PC-9 (cell line): ENCODE measurements around the gene ZNF79. TPM values are rescaled to one million over a fixed set of nuclear protein-coding genes. Genes with fewer than 3 reads are reported as not detected.
"Not testable (repeated sequence)": the region's sequence is repeated elsewhere in the genome, so short reads cannot be mapped to it uniquely, and the experiment has no call there.

Experiments used
- BruUV-seq: library from RNA; stranded (reverse); fragments of 400-500 nt; replicated peaks from 2 replicates; lab custom pipeline; 2021; lab: Mats Ljungman, UMichigan
- CTCF ChIA-PET: fragments of 300-600 bp; sonication (Branson Sonifier 250); formaldehyde crosslinking; loops from one replicate; lab custom pipeline; 2022; ENCODE audit warnings: antibody characterized with exemption; lab: Charles Lee
- POLR2A ChIA-PET: fragments of 300-600 bp; sonication (Branson Sonifier 250); formaldehyde crosslinking; loops from one replicate; lab custom pipeline; 2022; ENCODE audit warnings: antibody characterized with exemption; ENCODE audit not compliant: unreplicated experiment; lab: Charles Lee
- DNase-seq, 2 experiments: peaks; one replicate each; pipeline versions ENCODE4 v3.0.0 to v3.0.0-alpha.2; 2015 to 2022; ENCODE audit warnings: mixed read lengths in 1 of 2
- H2AFZ ChIP-seq: fragments of 200-600 bp; sonication (generic); 2 replicates; pipeline ENCODE4 v1.8.1; 2017; ENCODE audit warnings: antibody characterized with exemption
- H3F3A ChIP-seq: fragments of 200-600 bp; sonication (generic); 2 replicates; pipeline ENCODE4 v1.8.1; 2017; ENCODE audit warnings: antibody characterized with exemption, mild to moderate bottlenecking, low read depth; ENCODE audit not compliant: insufficient read depth
- H3K27ac ChIP-seq: fragments of 200-600 bp; sonication (generic); 2 replicates; pipeline ENCODE4 v1.6.1; 2016; ENCODE audit warnings: mixed run types
- H3K27me3 ChIP-seq: fragments of 200-600 bp; sonication (generic); 2 replicates; pipeline ENCODE4 v1.6.1; 2016; ENCODE audit warnings: low read depth, mixed run types; ENCODE audit not compliant: insufficient read depth
- H3K36me3 ChIP-seq: fragments of 200-600 bp; sonication (generic); 2 replicates; pipeline ENCODE4 v1.6.1; 2016; ENCODE audit warnings: low read depth, mixed run types
- H3K4me1 ChIP-seq: fragments of 200-600 bp; sonication (generic); replicated peaks from 2 replicates; pipeline ENCODE4 v1.6.1; 2016; ENCODE audit warnings: mixed run types; ENCODE audit not compliant: insufficient read depth
- H3K4me2 ChIP-seq: fragments of 200-600 bp; sonication (generic); 2 replicates; pipeline ENCODE4 v1.6.1; 2017; ENCODE audit warnings: mixed run types
- H3K4me3 ChIP-seq: fragments of 200-600 bp; sonication (generic); 2 replicates; pipeline ENCODE4 v1.6.1; 2016; ENCODE audit warnings: mixed run types
- H3K79me2 ChIP-seq: fragments of 200-600 bp; sonication (generic); 2 replicates; pipeline ENCODE4 v1.6.1; 2017; ENCODE audit warnings: low read depth, mixed run types
- H3K9me2 ChIP-seq: fragments of 200-600 bp; sonication (generic); 2 replicates; pipeline ENCODE4 v1.8.1; 2017; ENCODE audit warnings: mild to moderate bottlenecking; ENCODE audit not compliant: insufficient read depth
- H3K9me3 ChIP-seq: fragments of 200-600 bp; sonication (generic); 2 replicates; pipeline ENCODE4 v1.8.1; 2016; ENCODE audit warnings: low read depth; ENCODE audit not compliant: insufficient read depth
- H4K20me1 ChIP-seq: fragments of 200-600 bp; sonication (generic); 2 replicates; pipeline ENCODE4 v1.8.1; 2017; ENCODE audit not compliant: insufficient read depth
- CTCF ChIP-seq: fragments of 200-600 bp; sonication (generic); conservative IDR thresholded peaks from 2 replicates; pipeline ENCODE4 v1.6.1; 2017; ENCODE audit warnings: mixed run types, antibody characterized with exemption, mild to moderate bottlenecking, moderate library complexity
- EZH2 ChIP-seq: fragments of 200-600 bp; sonication (generic); IDR thresholded peaks from 2 replicates; pipeline ENCODE4 v1.8.0; 2017; ENCODE audit warnings: antibody characterized with exemption, low read depth
- intact Hi-C: fragments of 100-400 bp; cut with micrococcal nuclease; formaldehyde crosslinking; loops from one replicate; pipeline ENCODE4 v1.10.0; 2022; ENCODE audit not compliant: unreplicated experiment
- total RNA-seq: library from RNA; stranded (reverse); gene quantifications from 2 replicates; pipeline ENCODE4 v1.2.3, GENCODE V29; 2021

Gene ZNF79
- total RNA-seq, 1 experiment from 2014 or later = 5.8 TPM

- no peaks in the 10 kb centered on the region for H3F3A ChIP-seq
- H2AFZ ChIP-seq = no peak overlapping the region
- ChIA-PET CTCF (no interaction called here), POLR2A (no interaction called here)
- no peak overlapping the region for H3K4me2 ChIP-seq
- no peak overlapping the region for H3K4me3 ChIP-seq
- H3K4me1 ChIP-seq = no peaks in the 10 kb centered on the region
- peaks cover 2% of the 10 kb centered on the region; the same call in 1 of the 2 replicates for H3K36me3 ChIP-seq
- no peaks in the 10 kb centered on the region for H3K27me3 ChIP-seq
- TF ChIP-seq CTCF (no peak), EZH2 (no peak)
- DNase-seq = no peak
- no peaks in the 10 kb centered on the region for H3K79me2 ChIP-seq
- no peaks in the 10 kb centered on the region for H3K9me3 ChIP-seq
- H3K9me2 ChIP-seq = no peaks in the 10 kb centered on the region
- BruUV-seq = no TSS peak
- intact Hi-C loops = no loop called here
- H3K27ac ChIP-seq = no peak overlapping the region
- no peaks in the 10 kb centered on the region for H4K20me1 ChIP-seq
These were observed 39.2 kb downstream of the ZNF79 start for GRCh38 chr9:127463382-127463781.

- Histone ChIP-seq H3K27ac (no peak overlapping the region), H3K4me1 (no peaks in the 10 kb centered on the region), H3K27me3 (no peaks in the 10 kb centered on the region), H3F3A (no peaks in the 10 kb centered on the region), H2AFZ (no peak overlapping the region), H3K4me3 (no peak overlapping the region), H3K4me2 (no peak overlapping the region), H3K36me3 (peaks cover 4% of the 10 kb centered on the region; the same call in 1 of the 2 replicates), H3K9me2 (no peaks in the 10 kb centered on the region), H4K20me1 (no peaks in the 10 kb centered on the region), H3K9me3 (no peaks in the 10 kb centered on the region), H3K79me2 (no peaks in the 10 kb centered on the region)
- ChIA-PET POLR2A (interaction anchor here (0.7 kb wide), 1 partner anchor 479 kb away, joined by 4 read pairs; no protein-coding TSS in a partner anchor), CTCF (no interaction called here)
- intact Hi-C loops = no loop called here
- DNase-seq = no peak
- TF ChIP-seq CTCF = no peak
- TF ChIP-seq EZH2 = no peak
- BruUV-seq = no TSS peak
These were observed 39.7 kb downstream of the ZNF79 start for GRCh38 chr9:127463911-127464310.

- H3K27me3 ChIP-seq, H3K9me3 ChIP-seq, H3K79me2 ChIP-seq, H3K27ac ChIP-seq, H4K20me1 ChIP-seq, H3K4me1 ChIP-seq, H3K4me3 ChIP-seq, BruUV-seq, CTCF ChIA-PET, H2AFZ ChIP-seq, POLR2A ChIA-PET, H3F3A ChIP-seq, DNase-seq, H3K9me2 ChIP-seq, intact Hi-C loops, H3K4me2 ChIP-seq, H3K36me3 ChIP-seq: not testable (repeated sequence)
These were observed 42.3 kb downstream of the ZNF79 start for GRCh38 chr9:127466407-127466917.

GRCh38 chr9:127467621-127468020 is 43.4 kb downstream of the ZNF79 start:
- Histone ChIP-seq H3K9me3 (no peaks in the 10 kb centered on the region), H4K20me1 (no peaks in the 10 kb centered on the region), H3K4me2 (no peak overlapping the region), H3K36me3 (peaks cover 6% of the 10 kb centered on the region; the same call in 1 of the 2 replicates), H2AFZ (no peak overlapping the region), H3K79me2 (no peaks in the 10 kb centered on the region), H3K9me2 (no peaks in the 10 kb centered on the region), H3K4me3 (no peak overlapping the region), H3F3A (no peaks in the 10 kb centered on the region), H3K27ac (no peak overlapping the region), H3K27me3 (no peaks in the 10 kb centered on the region), H3K4me1 (no peaks in the 10 kb centered on the region)
- intact Hi-C loops = no loop called here
- no peak for DNase-seq
- ChIA-PET CTCF (interaction anchor here (0.6 kb wide), 1 partner anchor 117 kb away, joined by 5 read pairs; no protein-coding TSS in a partner anchor), POLR2A (no interaction called here)
- TF ChIP-seq CTCF = no peak
- TF ChIP-seq EZH2 = no peak
- BruUV-seq = no TSS peak
